ENCODE measurements around the gene HCLS1. TPM values are rescaled to one million over a fixed set of nuclear protein-coding genes. Genes with fewer than 3 reads are reported as not detected.

The HCLS1 gene
- total RNA-seq, 1 donor from 2014 or later: 35.4 TPM

GRCh38 chr3:121592856-121593702, 67.6 kb downstream of the HCLS1 start, which contains the start of gene FBXO40:
TSS of gene FBXO40 (plus strand) at chr3:121593379. CDS start at chr3:121620576, 27,197 bp downstream.
- H3K27ac ChIP-seq: no peak within 1 kb of the TSS

GRCh38 chr3:121584418-121584817, 76.3 kb downstream of the HCLS1 start:
- intact Hi-C loops (cut with DNase I): no loop called here
- no peaks in the 10 kb centered on the region for H3K4me1 ChIP-seq

More at GRCh38 chr3:121592856-121593702, 67.6 kb downstream of the HCLS1 start, which contains the start of gene FBXO40:
- no peak within 1 kb of the TSS for H3K4me3 ChIP-seq
- no peak for DNase-seq (ENCODE audit: extremely low spot score in 2 of 2)
- H3K9me3 ChIP-seq: no peaks in the 10 kb centered on the region
- no peak for TF ChIP-seq POLR2A (IDR thresholded peaks at IDR 0.05)
- H3K27me3 ChIP-seq: no peaks in the 10 kb centered on the region
- intact Hi-C loops (cut with DNase I): no loop called here
- H3K4me1 ChIP-seq: no peaks in the 10 kb centered on the region
- no peaks in the 10 kb centered on the region for H3K36me3 ChIP-seq

GRCh38 chr3:121581691-121582090, 79.0 kb downstream of the HCLS1 start:
- Histone ChIP-seq H3K27ac (no peak overlapping the region), H3K27me3 (no peaks in the 10 kb centered on the region), H3K4me3 (no peak overlapping the region), H3K4me1 (no peaks in the 10 kb centered on the region), H3K9me3 (no peaks in the 10 kb centered on the region), H3K36me3 (no peaks in the 10 kb centered on the region)
- intact Hi-C loops (cut with DNase I): no loop called here
- no peak for TF ChIP-seq POLR2A (IDR thresholded peaks at IDR 0.05)
- no peak for TF ChIP-seq CTCF (IDR thresholded peaks at IDR 0.05)
- TF ChIP-seq POLR2AphosphoS5 (IDR thresholded peaks at IDR 0.05; ENCODE audit: insufficient read depth in 1 of 2, low read depth in 1 of 2): no peak
- DNase-seq (ENCODE audit: extremely low spot score in 2 of 2): no peak

More at GRCh38 chr3:121584418-121584817, 76.3 kb downstream of the HCLS1 start:
- H3K9me3 ChIP-seq: no peaks in the 10 kb centered on the region
- TF ChIP-seq POLR2A (IDR thresholded peaks at IDR 0.05) (no peak), POLR2AphosphoS5 (IDR thresholded peaks at IDR 0.05; ENCODE audit: insufficient read depth in 1 of 2, low read depth in 1 of 2) (no peak), CTCF (IDR thresholded peaks at IDR 0.05) (no peak)
- no peaks in the 10 kb centered on the region for H3K36me3 ChIP-seq
- H3K4me3 ChIP-seq: no peak overlapping the region
- DNase-seq (ENCODE audit: extremely low spot score in 2 of 2): no peak
- H3K27ac ChIP-seq: no peak overlapping the region
- H3K27me3 ChIP-seq: no peaks in the 10 kb centered on the region

Small RNAs within 50 kb of the gene (small RNA-seq; reads per million reads assigned to genes)
- gene RNU4-62P: not detected

Other genes with a start within 250 kb of the HCLS1 start
- gene POLQ, start 114.9 kb downstream of the HCLS1 start, total RNA-seq: 2.5 TPM
- not detected for gene ARGFX, start 93.0 kb downstream of the HCLS1 start, total RNA-seq
- not detected for gene FBXO40, start 67.5 kb downstream of the HCLS1 start, total RNA-seq
- 45.4 TPM for gene GOLGB1, start 88.8 kb upstream of the HCLS1 start, total RNA-seq
- gene IQCB1, start 174.2 kb upstream of the HCLS1 start, total RNA-seq: 12.3 TPM
- 2.2 TPM for gene EAF2, start 174.3 kb upstream of the HCLS1 start, total RNA-seq
- gene SLC15A2, start 233.5 kb upstream of the HCLS1 start, total RNA-seq: 0.49 TPM